ENCODE data around the gene DSG3.

The DSG3 gene

DNA sequence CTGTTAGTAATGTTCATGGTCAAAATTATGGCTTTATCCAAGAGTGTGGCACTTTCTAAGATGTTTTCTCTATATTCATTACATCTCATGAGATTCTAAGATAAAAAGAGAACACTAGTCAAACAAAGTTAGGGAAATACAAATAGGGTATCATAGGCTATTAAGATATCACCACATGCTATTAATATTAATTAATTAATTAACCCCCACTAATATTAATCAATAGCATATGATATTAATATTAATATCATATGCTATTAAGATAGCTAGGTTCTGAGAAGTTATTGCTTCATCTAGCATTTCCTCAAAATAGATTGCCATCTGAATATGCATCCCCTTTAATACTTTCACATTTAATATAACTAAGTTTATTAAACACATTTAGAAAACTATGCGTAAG is 22.1 kb downstream of the DSG3 start:
- TF ChIP-seq TAF1 (IDR thresholded peaks at IDR 0.05; ENCODE audit: borderline replicate concordance, insufficient read depth, low read length) (no peak), FOXP2 (optimal IDR thresholded peaks at IDR 0.05; ENCODE audit: borderline replicate concordance, extremely low read depth, extremely low read length, insufficient read depth) (no peak)

DNA sequence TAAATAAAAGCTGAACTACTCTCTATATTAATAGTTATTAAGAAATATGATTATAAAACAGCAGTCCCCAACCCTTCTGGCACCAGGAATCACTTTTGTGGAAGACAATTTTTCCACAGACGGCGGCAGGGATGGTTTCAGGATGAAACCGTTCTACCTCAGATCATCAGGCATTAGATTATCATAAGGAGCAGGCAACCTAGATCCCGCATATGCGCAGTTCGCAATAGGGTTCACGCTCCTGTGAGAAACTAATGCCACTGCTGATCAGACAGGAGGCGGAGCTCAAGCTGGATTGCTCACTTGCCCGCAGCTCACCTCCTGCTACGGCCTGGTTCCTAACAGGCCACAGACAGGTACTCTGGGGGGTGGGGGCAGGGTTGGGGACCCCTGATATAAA is 31.1 kb downstream of the DSG3 start:
- TF ChIP-seq TAF1 (IDR thresholded peaks at IDR 0.05; ENCODE audit: borderline replicate concordance, insufficient read depth, low read length) (no peak), POLR2AphosphoS5 (IDR thresholded peaks at IDR 0.05; ENCODE audit: low read depth, low read length) (no peak), SIN3A (IDR thresholded peaks at IDR 0.05; ENCODE audit: borderline replicate concordance, insufficient read depth, low read length) (no peak), FOXP2 (optimal IDR thresholded peaks at IDR 0.05; ENCODE audit: borderline replicate concordance, extremely low read depth, extremely low read length, insufficient read depth) (no peak)
- TF ChIP-seq, protein P1, sequence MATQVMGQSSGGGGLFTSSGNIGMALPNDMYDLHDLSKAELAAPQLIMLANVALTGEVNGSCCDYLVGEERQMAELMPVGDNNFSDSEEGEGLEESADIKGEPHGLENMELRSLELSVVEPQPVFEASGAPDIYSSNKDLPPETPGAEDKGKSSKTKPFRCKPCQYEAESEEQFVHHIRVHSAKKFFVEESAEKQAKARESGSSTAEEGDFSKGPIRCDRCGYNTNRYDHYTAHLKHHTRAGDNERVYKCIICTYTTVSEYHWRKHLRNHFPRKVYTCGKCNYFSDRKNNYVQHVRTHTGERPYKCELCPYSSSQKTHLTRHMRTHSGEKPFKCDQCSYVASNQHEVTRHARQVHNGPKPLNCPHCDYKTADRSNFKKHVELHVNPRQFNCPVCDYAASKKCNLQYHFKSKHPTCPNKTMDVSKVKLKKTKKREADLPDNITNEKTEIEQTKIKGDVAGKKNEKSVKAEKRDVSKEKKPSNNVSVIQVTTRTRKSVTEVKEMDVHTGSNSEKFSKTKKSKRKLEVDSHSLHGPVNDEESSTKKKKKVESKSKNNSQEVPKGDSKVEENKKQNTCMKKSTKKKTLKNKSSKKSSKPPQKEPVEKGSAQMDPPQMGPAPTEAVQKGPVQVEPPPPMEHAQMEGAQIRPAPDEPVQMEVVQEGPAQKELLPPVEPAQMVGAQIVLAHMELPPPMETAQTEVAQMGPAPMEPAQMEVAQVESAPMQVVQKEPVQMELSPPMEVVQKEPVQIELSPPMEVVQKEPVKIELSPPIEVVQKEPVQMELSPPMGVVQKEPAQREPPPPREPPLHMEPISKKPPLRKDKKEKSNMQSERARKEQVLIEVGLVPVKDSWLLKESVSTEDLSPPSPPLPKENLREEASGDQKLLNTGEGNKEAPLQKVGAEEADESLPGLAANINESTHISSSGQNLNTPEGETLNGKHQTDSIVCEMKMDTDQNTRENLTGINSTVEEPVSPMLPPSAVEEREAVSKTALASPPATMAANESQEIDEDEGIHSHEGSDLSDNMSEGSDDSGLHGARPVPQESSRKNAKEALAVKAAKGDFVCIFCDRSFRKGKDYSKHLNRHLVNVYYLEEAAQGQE (IDR thresholded peaks at IDR 0.05; ENCODE audit: insufficient read depth in 1 of 2, low read depth in 2 of 2, low read length in 2 of 2): no peak

DNA sequence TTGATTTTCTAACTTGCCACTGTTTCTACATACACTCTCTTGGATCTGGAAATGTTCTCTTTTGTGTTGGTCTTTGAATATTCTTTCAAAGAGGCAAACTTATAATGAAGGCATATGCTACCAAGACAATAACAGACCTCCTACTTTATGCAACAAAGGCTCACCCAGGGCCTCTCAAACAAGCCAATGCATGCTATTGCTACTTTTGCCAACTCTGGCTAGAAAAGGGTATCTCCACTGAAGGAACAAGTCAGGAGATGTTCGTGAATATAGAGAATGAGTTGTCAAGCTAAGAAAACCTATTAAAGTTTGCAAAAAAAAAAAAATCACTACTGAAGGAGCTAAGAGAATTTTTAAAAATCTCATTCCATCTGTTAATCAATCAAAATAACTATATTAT is 34.5 kb downstream of the DSG3 start:
- TF ChIP-seq TAF1 (IDR thresholded peaks at IDR 0.05; ENCODE audit: borderline replicate concordance, insufficient read depth, low read length) (no peak), POLR2AphosphoS5 (IDR thresholded peaks at IDR 0.05; ENCODE audit: low read depth, low read length) (no peak), FOXP2 (optimal IDR thresholded peaks at IDR 0.05; ENCODE audit: borderline replicate concordance, extremely low read depth, extremely low read length, insufficient read depth) (no peak), SIN3A (IDR thresholded peaks at IDR 0.05; ENCODE audit: borderline replicate concordance, insufficient read depth, low read length) (no peak)
- TF ChIP-seq, protein P1 (IDR thresholded peaks at IDR 0.05; ENCODE audit: insufficient read depth in 1 of 2, low read depth in 2 of 2, low read length in 2 of 2): no peak

DNA sequence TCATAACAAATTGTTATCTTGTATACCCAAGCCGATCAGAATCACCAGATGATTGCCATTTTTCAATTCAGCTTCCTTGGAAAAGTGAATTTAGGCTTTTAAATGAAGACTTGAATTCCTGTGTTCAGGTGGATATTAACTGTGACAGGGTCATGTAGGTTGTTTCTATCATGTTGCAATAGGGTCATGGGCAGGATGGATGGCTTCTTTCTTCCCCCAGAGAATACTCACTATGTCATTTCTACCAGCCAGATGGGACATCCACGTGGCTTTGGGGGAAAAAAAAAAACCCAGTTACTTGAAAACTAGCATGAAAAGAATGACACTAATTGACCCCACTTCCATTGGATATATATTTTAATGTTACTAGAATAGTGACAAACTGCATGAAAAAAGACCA is 35.9 kb downstream of the DSG3 start:
- no peak for TF ChIP-seq FOXP2 (optimal IDR thresholded peaks at IDR 0.05; ENCODE audit: borderline replicate concordance, extremely low read depth, extremely low read length, insufficient read depth)
- TF ChIP-seq POLR2AphosphoS5 (IDR thresholded peaks at IDR 0.05; ENCODE audit: low read depth, low read length): no peak
- TF ChIP-seq, protein P1 (IDR thresholded peaks at IDR 0.05; ENCODE audit: insufficient read depth in 1 of 2, low read depth in 2 of 2, low read length in 2 of 2): no peak
- no peak for TF ChIP-seq TAF1 (IDR thresholded peaks at IDR 0.05; ENCODE audit: borderline replicate concordance, insufficient read depth, low read length)
- no peak for TF ChIP-seq SIN3A (IDR thresholded peaks at IDR 0.05; ENCODE audit: borderline replicate concordance, insufficient read depth, low read length)

DNA sequence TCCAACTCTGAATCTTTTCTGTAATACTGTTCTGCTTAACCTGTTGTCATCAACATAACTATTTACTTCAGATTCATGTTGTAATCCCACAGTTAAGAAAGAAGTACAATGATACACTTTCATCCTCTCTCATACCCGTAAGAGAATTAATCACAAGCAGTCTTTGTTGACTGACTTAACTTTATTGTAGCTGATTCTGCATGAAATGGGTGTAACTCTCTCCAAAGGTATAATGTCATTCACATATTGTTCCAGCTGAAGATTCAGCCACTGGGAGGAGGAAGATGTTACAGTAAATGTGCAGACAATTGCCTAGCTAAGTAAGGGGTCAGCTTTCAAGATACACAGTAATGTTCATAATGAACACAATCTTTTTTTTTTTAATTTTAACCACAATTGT is 36.9 kb downstream of the DSG3 start:
- TF ChIP-seq TAF1 (IDR thresholded peaks at IDR 0.05; ENCODE audit: borderline replicate concordance, insufficient read depth, low read length) (no peak), FOXP2 (optimal IDR thresholded peaks at IDR 0.05; ENCODE audit: borderline replicate concordance, extremely low read depth, extremely low read length, insufficient read depth) (no peak), SIN3A (IDR thresholded peaks at IDR 0.05; ENCODE audit: borderline replicate concordance, insufficient read depth, low read length) (no peak)
- TF ChIP-seq, protein P1 (IDR thresholded peaks at IDR 0.05; ENCODE audit: insufficient read depth in 1 of 2, low read depth in 2 of 2, low read length in 2 of 2): no peak

All from PFSK-1 (cell line).